ENCODE data around the gene MCRS1. TPM values are rescaled to one million over a fixed set of nuclear protein-coding genes. Genes with fewer than 3 reads are reported as not detected.

The MCRS1 gene
- total RNA-seq, 2 donors from 2014 or later: 46.6 TPM

DNA sequence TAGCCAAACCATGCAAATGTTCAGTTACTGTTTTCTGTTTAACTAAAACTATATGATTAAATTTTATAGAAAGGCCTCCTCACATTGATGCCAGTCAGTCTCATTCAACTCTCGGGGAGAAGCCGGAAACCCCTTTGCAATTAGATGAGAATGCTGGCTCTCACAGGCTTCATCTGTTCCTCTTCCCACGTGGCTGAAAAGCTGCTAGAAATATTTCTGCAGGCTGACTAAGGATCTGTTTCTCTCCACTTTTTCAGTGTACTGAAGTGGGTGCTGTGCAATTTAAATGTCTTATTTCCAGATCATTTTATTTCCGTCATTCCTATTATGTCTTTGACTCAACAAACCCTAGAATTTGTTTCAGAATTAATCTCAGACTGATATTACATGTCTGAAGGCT, 46.6 kb downstream of the MCRS1 start:
- ATAC-seq (ENCODE audit: insufficient number of reproducible peaks, low FRiP score, low read depth) (no peak), DNase-seq (ENCODE audit: low spot score) (no peak)
- H3K36me3 ChIP-seq: peaks cover 9% of the 10 kb centered on the region
- H3K27me3 ChIP-seq (replicated peaks; ENCODE audit: insufficient read depth): no peaks in the 10 kb centered on the region
- no peaks in the 10 kb centered on the region for H3K9me3 ChIP-seq
- H3K4me3 ChIP-seq: no peak overlapping the region
- no peak overlapping the region for H3K27ac ChIP-seq
- no peaks in the 10 kb centered on the region for H3K4me1 ChIP-seq (ENCODE audit: control insufficient read depth in 1 of 2, low read depth in 2 of 2)
- TF ChIP-seq, protein P1, sequence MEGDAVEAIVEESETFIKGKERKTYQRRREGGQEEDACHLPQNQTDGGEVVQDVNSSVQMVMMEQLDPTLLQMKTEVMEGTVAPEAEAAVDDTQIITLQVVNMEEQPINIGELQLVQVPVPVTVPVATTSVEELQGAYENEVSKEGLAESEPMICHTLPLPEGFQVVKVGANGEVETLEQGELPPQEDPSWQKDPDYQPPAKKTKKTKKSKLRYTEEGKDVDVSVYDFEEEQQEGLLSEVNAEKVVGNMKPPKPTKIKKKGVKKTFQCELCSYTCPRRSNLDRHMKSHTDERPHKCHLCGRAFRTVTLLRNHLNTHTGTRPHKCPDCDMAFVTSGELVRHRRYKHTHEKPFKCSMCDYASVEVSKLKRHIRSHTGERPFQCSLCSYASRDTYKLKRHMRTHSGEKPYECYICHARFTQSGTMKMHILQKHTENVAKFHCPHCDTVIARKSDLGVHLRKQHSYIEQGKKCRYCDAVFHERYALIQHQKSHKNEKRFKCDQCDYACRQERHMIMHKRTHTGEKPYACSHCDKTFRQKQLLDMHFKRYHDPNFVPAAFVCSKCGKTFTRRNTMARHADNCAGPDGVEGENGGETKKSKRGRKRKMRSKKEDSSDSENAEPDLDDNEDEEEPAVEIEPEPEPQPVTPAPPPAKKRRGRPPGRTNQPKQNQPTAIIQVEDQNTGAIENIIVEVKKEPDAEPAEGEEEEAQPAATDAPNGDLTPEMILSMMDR (IDR thresholded peaks at IDR 0.05): no peak

DNA sequence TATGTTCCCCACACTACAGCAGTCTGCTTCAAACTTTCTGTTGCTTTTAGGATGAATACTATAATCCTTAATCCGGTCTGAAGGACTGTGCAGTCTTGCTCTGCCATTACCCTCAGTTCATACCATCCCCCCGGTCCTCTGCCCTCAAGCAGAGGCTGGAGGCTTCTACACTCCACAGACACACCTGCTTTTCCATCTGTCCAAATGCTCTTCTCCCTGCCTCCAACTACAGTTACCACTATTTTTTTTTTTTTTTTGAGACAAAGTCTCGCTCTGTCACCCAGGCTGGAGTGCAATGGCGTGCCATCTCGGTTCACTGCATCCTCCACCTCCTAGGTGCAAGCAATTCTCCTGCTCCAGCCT, 48.4 kb downstream of the MCRS1 start:
- Histone ChIP-seq H3K27me3 (replicated peaks; ENCODE audit: insufficient read depth) (no peaks in the 10 kb centered on the region), H3K36me3 (peaks cover 6% of the 10 kb centered on the region), H3K4me3 (no peak overlapping the region), H3K4me1 (ENCODE audit: control insufficient read depth in 1 of 2, low read depth in 2 of 2) (no peaks in the 10 kb centered on the region), H3K27ac (no peak overlapping the region), H3K9me3 (no peaks in the 10 kb centered on the region)
- no peak for DNase-seq (ENCODE audit: low spot score)
- TF ChIP-seq, protein P1 (IDR thresholded peaks at IDR 0.05): no peak
- no peak for ATAC-seq (ENCODE audit: insufficient number of reproducible peaks, low FRiP score, low read depth)

- no peaks in the 10 kb centered on the region for H3K4me1 ChIP-seq (ENCODE audit: control insufficient read depth in 1 of 2, low read depth in 2 of 2)
- DNase-seq (ENCODE audit: low spot score) (no peak), ATAC-seq (ENCODE audit: insufficient number of reproducible peaks, low FRiP score, low read depth) (no peak)
- TF ChIP-seq, protein P1 (IDR thresholded peaks at IDR 0.05): no peak
- no peak overlapping the region for H3K27ac ChIP-seq
- H3K36me3 ChIP-seq: peaks cover 5% of the 10 kb centered on the region
- no peak overlapping the region for H3K4me3 ChIP-seq
- H3K9me3 ChIP-seq: no peaks in the 10 kb centered on the region
- H3K27me3 ChIP-seq (replicated peaks; ENCODE audit: insufficient read depth): no peaks in the 10 kb centered on the region
Observed at GRCh38 chr12:49518914-49519573, 48.9 kb downstream of the MCRS1 start.

- H3K4me3 ChIP-seq: no peak overlapping the region
- H3K27me3 ChIP-seq (replicated peaks; ENCODE audit: insufficient read depth): no peaks in the 10 kb centered on the region
- peaks cover 5% of the 10 kb centered on the region for H3K36me3 ChIP-seq
- H3K9me3 ChIP-seq: no peaks in the 10 kb centered on the region
- TF ChIP-seq, protein P1 (IDR thresholded peaks at IDR 0.05): no peak
- H3K4me1 ChIP-seq (ENCODE audit: control insufficient read depth in 1 of 2, low read depth in 2 of 2): no peaks in the 10 kb centered on the region
- no peak overlapping the region for H3K27ac ChIP-seq
- DNase-seq (ENCODE audit: low spot score) (no peak), ATAC-seq (ENCODE audit: insufficient number of reproducible peaks, low FRiP score, low read depth) (no peak)
Observed at GRCh38 chr12:49515266-49515665, 52.7 kb downstream of the MCRS1 start.

DNA sequence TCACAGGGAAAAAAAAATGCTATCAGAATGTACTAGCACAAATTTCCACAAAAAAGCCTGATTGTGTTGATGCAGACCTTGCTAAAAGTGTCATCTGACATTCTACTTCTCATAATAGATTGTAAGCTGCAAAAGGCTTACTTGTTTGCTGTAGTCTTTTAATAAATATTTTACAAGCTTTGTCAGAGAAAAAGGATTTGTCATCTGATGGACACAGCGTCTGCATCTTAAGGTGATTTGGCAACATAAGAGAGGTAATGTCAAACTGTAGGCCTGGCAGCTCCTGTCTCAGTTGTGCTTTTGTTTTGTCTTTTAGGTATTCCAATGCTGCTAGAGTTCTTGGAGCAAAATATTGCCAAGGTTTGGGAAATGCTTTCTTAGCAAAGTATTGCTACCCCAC, 55.4 kb downstream of the MCRS1 start:
- TF ChIP-seq, protein P1 (IDR thresholded peaks at IDR 0.05): no peak
- Histone ChIP-seq H3K36me3 (peaks cover 5% of the 10 kb centered on the region), H3K9me3 (no peaks in the 10 kb centered on the region), H3K4me3 (no peak overlapping the region), H3K27me3 (replicated peaks; ENCODE audit: insufficient read depth) (no peaks in the 10 kb centered on the region), H3K27ac (no peak overlapping the region), H3K4me1 (ENCODE audit: control insufficient read depth in 1 of 2, low read depth in 2 of 2) (no peaks in the 10 kb centered on the region)
- ATAC-seq (ENCODE audit: insufficient number of reproducible peaks, low FRiP score, low read depth) (no peak), DNase-seq (ENCODE audit: low spot score) (no peak)
